Stimulated activated CD8-positive, alpha-beta memory T cell treated with anti-CD3 and anti-CD28 coated beads, Interleukin-15, amount 100 ng/mL, for 4 hours (primary cell): Measurements from ENCODE around the gene METAP1D.
"Not testable (repeated sequence)": the region's sequence is repeated elsewhere in the genome, so short reads cannot be mapped to it uniquely, and the experiment has no call there.

Source experiments
- DNase-seq, 2 donors: peaks; one replicate each; pipeline ENCODE4 v3.0.0-alpha.2; 2020; ENCODE audit warnings: low read depth in 2 of 2

Gene METAP1D

DNA sequence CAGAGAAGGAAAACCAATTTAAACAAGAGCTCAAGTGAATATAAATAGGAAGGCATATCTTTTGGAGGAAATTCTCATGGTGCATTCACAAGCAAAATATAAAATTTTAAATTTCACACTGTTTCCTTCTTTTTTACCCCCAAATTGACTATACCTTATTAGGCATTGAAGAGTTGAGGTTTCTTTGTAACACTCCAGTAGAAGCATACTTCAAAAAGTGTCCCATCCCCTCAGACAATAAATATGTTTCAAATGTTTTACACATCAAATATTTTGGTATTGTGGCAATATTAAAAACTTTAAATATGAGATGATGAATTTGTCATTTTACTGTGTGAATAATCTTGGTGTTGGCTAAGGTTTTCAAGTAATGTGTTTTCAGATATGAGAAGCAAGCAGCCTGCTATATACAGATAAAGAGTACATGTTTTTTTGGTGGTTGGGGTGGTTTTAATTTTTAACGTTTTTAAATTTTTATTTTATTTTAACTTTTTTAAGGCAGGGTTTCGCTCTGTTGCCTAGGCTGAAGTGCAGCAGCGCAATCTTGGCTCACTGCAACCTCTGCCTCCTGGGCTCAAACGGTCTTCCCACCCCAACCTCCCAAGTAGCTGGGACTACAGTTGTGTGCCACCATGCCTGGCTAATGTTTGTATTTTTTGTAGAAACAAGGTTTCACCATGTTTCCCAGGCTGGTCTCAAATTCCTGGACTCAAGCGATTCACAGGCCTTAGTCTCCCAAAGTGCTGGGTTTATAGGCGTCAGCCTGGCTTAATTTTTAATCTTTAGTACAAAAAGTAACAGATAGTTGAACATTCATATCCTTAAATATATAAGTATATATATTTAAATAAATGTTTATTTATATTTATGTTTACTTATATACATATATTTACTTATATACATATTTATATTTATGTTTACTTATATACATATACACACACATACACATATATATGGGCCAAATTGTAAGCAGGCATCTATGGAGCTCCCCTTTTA, 49.1 kb downstream of the METAP1D start:
- no peak for DNase-seq

DNA sequence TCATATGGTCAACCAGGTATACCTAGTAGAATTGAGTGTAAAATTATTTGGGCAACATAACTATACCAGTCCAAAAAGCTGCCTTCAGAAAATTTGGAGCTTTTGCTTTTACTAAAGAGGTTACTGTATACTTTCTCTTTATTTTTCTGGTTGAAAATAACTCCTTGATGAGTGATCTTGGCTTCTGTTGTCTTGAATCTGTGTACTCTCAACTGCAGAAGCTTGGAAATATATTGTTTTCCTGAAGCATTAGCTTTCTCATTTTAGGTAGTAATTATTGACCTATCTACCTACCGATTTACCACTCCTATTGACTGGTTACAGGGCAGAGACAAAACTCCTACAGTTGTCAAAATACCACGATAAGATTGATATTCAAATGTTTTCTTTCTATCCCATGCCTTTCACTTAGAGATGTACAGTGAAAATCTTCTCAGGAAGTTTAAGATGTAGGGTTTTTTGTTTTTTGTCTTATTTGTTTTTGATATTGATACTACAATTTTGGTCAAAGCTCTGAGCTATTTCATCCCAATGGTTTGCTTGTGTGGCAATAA, 49.9 kb downstream of the METAP1D start:
- no peak for DNase-seq

DNA sequence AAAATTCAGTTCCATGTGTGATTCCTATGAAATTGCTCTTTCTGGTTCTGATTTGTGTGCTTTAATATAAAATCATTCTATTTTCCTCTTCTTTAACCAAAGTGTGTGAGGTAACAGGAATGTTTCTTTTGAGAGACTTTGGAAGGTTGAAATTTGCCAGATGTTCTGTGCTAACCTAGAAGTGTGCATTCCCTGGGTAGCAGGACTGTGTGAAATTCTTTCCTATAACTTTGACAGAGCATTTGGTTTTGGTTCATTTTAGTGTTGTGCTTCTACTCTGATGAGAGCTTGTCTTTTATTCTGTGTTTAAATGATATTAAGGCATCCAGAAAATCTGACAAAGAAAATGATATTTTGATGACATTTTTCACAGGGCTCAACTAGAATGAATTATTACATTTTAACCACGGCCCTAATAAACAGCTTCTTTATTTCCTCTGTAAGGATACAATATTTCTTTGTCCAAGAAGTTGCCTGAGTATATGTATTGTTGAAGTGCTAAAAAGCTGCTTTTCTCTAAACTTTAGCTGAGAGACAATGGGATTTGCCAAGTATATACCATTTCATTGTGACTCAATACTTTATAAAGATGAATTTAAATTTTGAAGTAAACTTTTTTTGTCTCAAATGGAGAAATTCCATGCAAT, 50.8 kb downstream of the METAP1D start:
- no peak for DNase-seq

DNA sequence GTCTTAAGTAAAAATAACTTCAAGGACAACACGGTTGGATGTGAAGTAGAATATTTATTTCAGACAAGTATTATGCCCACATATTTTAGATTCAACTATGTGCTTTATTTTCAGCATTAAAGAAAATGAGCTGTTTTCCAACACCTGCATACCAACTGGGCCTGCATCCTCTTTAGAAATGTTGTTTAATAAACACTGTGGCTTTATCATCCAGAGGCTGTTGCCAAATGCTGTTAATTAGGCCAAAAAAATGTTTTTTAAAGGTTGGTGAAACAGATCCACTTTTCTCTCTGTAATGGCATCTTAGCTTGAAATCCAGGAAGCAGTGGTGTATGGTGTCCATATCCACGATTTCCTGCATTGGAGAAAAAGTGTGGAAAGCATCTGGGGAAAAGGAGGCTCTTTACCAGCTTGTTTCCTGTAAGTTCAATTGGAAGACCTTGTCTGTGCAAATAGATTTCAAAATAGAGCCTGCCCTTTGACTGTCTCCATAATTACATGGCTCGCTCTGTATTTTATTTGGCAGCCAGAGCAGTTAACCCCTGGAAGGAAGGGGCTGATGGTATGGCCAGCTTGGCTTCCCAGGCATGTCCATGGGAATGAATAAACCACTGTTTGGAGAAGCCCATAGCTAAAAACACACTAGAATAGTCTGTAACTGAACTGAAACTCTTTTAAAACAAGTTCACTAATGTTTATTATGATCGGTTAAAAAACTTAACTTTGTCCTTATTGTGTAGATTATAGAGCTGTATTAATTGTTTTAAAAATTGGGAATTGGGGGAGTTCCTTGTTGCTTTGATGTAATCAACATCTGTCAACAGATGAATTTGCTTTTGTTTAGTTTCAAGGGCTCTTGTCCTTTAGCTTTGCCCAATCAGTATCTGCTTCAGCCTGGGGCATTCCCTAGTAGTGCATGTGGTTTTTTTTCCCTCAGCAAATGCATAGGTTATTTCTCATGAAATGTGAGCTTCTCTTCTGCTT, 52.5 kb downstream of the METAP1D start:
- no peak for DNase-seq

DNA sequence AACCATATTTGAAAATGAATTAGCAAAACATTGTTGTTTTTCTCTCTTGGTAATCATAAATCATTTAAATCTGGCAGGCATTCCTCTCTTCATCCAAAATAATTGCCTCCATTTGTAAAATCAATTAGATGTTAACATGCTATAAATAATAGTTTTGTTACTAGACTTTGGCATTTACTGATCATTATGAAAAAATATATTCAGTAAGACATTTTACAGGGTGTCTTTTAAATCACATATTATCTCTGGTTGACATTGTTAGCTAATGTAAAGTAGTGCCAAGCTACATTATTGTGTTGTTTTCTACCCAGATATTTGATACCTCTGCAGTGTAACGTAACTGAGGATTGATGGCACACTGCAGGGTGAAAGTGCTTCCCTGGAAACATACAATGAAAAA, 53.7 kb downstream of the METAP1D start:
- DNase-seq, result no peak

DNA sequence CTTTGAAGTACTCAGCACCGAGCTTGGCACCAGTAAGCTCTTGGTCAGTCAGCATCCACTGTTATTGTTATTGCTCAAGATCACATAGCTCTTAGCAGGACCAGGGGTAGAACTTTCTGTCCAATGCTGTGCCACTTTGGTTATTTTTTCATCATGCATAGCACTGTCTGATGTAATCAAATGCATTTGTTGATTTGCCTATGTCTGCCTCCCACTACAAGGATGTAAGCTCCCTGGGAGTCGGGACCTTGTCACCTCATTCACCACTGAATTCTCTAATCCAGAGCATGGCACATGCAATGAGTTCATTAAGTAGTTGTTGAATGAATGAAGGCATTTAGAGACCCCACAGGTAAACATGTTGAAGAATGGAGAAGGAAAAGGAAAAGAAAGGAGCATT, 56.5 kb downstream of the METAP1D start:
- DNase-seq, result no peak

DNA sequence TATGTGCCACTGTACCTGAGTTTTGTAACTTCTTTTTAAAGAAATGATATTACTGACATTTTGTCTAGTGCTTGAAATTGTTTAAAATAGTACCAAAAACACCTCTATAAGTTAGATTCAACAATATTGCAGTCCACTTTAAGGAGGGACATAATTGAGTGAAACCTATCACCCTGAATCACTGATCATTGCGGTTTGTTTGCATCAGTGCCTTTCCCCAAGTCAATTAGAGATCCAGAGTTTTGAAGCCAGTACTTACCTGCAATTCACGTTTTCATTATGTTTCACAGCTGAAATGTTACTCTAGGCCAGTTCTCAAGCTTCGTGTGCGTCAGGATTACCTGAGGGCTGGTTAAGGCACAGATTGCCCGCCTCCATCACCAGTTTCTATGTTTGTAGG, 58.9 kb downstream of the METAP1D start:
- no peak for DNase-seq

DNA sequence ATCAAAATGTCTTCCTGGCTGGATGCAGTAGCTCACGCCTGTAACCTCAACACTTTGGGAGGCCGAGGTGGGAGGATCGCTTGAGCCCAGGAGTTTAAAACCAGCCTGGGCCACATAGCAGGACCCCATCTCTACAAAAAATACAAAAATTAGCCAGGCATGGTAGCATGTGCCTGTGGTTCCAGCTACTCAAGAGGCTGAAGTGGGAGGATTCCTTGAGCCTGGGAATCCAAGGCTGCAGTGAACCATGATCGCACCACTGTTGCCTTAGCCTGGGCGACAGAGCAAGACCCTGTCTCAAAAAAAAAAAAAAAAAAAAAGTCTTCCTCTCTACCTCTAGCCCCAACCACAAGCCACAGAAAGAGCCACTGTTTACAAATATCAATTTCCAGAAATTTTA, 60.4 kb downstream of the METAP1D start:
- not testable (repeated sequence) for DNase-seq

DNA sequence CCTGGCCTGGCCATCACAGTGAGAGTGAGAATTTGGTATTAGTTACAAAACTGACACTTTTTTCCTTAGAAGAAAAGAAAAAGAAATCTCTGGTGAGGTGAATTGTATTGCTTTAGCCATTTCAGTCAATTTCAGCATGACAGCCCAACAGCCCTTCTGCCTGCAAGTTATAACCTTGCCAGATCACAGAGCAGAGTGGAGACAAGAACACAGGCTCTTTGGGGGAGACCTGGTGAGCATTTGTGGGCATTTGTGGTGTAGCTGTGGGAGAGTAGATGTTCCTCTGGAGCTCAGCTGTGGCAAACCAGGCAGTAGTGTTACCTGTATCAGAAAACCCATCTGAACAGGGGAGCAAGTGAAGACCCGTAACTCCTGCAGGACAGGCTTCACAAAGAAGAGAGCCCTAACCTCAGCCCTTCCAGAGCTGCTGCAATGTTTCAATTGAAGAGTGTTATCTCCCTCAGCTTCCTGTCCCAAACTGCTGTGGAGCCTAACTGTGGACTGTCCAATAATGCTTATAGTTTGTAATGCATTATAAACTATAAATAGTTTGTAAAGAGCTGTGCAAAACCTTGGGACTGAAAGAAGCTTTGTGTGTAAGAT, 62.8 kb downstream of the METAP1D start:
- DNase-seq, result no peak

DNA sequence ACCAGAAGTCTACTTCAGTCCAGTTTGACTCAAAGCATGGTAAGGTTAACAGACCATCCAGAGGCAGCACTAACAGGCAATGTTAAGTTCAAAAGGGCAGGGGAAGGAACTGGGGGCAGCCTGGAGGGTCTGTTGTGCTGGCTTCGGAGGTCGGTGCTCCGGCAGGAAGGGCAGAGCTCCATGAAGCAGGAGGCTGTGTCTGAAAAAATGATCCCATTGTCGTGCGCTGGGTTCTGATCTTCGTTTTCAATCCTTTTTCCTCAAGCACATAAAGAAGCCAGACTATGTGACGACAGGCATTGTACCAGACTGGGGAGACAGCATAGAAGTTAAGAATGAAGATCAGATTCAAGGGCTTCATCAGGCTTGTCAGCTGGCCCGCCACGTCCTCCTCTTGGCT, 63.7 kb downstream of the METAP1D start:
- no peak for DNase-seq

DNA sequence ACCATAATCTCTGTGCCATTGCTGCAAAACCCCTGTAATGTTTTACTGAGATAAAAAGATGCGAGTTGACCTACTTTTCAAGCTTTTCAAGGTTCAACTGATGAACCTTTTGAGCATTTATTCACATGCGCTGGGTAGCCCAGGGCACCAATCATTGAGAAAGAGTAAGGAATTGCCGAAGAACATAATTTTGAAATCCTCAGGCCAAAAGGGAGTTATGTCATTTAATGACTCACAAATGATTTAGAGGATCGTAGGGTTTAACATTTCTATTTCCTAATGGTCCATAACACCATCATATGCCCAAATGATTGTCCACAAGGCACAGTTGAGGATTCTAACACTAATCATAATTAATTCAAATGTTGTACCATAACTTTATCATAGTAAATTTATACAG, 65.4 kb downstream of the METAP1D start:
- DNase-seq, result no peak

DNA sequence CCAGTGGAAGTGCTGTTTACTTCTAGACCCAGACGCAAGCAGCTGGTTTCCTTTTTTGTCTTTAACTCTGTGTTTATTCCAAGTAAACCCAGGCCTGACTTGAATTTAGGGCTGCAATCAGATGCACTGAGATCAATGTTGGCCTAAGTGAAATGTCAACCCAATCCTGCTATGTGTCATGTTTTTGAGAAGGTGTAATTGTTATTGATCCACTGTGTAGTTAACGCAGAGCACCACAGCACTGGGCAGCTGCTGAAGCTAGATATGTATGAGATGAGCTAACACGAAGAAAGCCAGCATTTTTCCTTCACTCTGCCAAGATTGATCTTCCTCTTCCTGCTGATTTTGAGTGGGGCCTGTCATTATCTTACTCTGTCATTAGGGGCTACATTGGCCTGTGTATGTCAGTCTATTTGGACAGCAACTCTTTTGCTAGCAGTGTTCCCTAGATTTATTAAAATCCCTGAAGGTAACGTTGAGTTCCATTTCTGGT, 66.7 kb downstream of the METAP1D start:
- no peak for DNase-seq

DNA sequence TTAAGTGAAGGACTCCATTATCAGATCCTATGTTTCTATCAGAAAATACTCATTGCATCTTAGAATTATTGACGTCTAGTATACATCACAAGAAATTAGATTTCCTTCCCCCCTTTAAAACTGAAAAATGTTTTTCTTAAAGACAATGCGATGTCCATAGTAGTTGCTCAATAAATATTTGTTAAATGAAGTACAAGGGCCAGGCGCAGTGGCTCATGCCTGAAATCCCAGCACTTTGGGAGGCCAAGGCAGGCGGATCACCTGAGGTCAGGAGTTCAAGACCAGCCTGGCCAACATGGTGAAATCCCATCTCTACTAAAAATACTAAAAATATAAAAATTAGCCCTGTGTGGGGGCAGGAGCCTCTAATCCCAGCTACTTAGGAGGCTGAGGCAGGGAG, 68.2 kb downstream of the METAP1D start:
- DNase-seq, result not testable (repeated sequence)

DNA sequence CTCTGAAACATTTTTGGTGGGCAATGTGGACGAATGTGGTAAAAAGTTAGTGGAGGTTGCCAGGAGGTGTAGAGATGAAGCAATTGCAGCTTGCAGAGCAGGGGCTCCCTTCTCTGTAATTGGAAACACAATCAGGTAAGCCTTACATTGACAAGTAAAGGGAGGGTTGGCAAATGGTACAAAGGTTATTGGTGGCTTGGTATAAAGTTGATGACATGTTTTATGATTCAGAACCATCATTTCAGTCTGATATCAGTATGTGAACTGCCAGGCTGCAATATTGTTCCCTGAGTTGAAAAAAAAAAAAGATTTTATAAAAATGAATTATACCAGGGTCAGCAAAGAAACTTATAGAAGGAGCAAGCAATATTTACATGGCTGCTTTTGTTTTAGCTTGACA, 71.2 kb downstream of the METAP1D start:
- no peak for DNase-seq

DNA sequence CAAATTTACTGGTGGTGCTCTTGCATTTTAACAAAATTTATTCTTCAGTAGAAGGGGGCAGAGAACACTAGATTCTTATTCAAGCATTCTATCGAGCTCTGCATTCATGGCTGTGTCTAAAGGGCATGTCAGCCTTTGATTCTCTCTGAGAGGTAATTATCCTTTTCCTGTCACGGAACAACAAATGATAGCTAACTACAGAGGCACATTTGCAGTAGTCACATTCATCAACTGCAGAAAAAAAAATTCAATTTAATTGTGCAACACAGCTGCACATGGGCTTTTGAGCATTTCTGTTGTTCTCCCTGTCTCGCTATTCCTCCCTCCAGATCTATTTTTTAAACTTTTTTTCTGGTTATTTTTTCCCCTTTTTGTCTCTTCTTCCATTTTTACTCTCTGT, 72.5 kb downstream of the METAP1D start:
- no peak for DNase-seq

DNA sequence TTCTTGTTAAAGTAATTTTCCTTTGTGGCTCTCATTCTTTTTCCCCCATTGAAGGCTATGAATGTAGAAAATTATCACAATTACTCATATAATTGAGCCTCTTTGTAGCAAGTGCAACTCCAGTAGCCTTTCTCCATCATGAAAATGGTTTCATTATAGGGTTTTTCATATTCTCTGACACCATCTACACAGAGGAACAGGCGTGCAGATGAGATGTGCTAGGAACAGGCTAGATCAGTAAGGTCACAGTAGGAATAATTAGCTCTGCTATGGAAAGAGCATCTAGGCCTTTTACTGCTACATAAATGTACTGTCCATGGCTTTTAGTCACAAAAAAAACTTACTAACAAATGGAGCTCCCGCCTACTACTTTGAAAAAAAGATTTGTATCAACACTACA, 73.0 kb downstream of the METAP1D start:
- no peak for DNase-seq

DNA sequence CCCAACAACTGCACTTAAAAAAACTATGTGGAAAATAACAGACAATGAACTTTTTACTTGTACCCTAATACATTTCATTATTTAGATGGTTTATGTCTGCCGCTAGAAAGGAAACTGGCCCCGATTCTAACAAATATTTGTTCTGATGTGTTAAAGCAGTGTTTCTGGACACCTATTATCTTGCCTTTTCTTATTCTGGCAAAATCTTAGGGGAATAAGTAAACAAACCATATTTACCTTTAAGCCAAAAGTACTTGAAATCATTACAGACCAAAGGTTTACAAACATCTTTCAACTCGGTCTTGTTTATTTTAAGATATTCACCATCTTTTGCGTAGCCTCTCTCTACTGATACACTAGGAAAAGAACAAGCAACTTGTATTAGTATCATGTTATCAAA, 73.8 kb downstream of the METAP1D start:
- DNase-seq, result no peak

DNA sequence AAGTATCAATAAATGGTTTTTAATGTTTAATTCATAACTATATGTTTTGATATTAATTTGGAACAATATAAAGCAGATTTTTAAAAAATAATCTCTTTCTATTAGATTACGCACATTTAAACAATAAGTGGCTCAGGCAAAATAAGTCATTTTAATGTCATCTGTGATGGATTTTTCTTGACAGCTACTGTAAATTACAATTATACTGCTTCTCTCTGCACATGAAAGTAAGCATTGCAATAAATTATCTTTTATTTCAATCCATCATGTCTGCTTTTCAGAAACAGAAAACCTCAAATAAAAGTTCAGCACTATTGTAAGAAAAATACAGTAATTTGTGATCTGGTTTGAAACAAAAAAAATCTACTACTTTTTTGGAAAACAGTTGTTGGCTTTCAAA, 74.5 kb downstream of the METAP1D start:
- DNase-seq, result no peak

DNA sequence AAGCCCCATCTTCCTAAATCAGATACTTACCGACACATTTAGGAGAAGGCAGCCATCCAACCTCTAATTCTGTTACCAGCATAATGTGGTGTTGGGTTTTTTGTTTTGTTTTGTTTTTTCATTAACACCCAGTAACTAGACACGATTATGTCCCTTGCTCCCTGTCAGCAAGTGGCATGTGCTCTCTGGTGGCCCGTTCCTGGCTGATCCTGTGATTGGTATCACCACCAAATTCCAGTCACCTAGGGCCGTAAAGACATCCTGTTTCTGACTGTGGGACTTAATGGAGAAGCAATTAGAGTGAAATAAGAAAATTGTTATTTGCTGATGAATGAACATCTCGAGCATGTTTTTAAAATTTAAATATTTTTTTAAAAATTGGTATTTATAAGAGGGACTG, 79.7 kb downstream of the METAP1D start:
- DNase-seq, result no peak

DNA sequence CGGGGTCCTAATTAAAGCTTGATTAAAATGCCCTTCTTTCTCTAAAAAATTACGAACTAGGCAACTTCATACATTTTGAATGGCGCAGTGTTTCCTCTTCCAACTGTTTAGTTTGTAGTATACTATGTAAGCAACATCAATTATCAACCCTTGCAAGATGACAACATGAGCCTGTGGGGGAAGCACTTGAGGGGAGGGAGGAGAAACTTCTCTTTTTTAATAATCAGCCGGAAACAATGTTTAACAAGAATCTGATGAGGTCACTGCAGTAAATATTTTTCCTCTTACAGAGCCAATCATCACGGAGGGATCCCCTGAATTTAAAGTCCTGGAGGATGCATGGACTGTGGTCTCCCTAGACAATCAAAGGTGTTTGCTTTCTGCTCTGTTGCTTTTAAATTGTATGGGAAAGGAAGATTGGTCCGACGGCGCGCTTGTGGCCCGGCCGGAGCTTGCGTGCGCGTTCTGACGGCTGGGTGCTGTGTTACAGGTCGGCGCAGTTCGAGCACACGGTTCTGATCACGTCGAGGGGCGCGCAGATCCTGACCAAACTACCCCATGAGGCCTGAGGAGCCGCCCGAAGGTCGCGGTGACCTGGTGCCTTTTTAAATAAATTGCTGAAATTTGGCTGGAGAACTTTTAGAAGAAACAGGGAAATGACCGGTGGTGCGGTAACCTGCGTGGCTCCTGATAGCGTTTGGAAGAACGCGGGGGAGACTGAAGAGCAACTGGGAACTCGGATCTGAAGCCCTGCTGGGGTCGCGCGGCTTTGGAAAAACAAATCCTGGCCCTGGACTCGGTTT, 80.3 kb downstream of the METAP1D start:
- DNase-seq, result no peak
